ENCODE measurements around the gene NCMAP.

The NCMAP gene

GRCh38 chr1:24558902-24559791 is 3.3 kb downstream of the NCMAP start:
- DNase-seq (ENCODE audit: low spot score): no peak
- ChIA-PET CTCF (interaction anchor here (0.6 kb wide), 1 partner anchor 81 kb away, joined by 4 read pairs; no protein-coding TSS in a partner anchor), POLR2A (ENCODE audit: low non-redundant PET) (no interaction called here)
- no peak for TF ChIP-seq CTCF (conservative IDR thresholded peaks at IDR 0.05; ENCODE audit: low read depth)
- H3K27ac ChIP-seq: no peak overlapping the region

- ChIA-PET POLR2A (ENCODE audit: low non-redundant PET) (interaction anchor here (0.6 kb wide), 1 partner anchor 1967 kb away, joined by 4 read pairs; no protein-coding TSS in a partner anchor), CTCF (interaction anchor here (0.6 kb wide), 1 partner anchor 275 kb away, joined by 4 read pairs; no protein-coding TSS in a partner anchor)
- no peak for DNase-seq (ENCODE audit: low spot score)
- TF ChIP-seq CTCF (conservative IDR thresholded peaks at IDR 0.05; ENCODE audit: low read depth): no peak
- H3K27ac ChIP-seq: no peak overlapping the region
These were observed 4.5 kb downstream of the NCMAP start for GRCh38 chr1:24560361-24560760.

GRCh38 chr1:24562625-24563024 is 6.7 kb downstream of the NCMAP start:
- no peak for TF ChIP-seq CTCF (conservative IDR thresholded peaks at IDR 0.05; ENCODE audit: low read depth)
- DNase-seq (ENCODE audit: low spot score): no peak
- ChIA-PET POLR2A (ENCODE audit: low non-redundant PET) (no interaction called here), CTCF (interaction anchor here (0.7 kb wide), 1 partner anchor 555 kb away, joined by 3 read pairs; no protein-coding TSS in a partner anchor)
- H3K27ac ChIP-seq: no peak overlapping the region

- CTCF ChIA-PET: interaction anchor here (0.7 kb wide), 2 partner anchors 22 to 65 kb away, joined by 3 to 4 read pairs; no protein-coding TSS in a partner anchor
- POLR2A ChIA-PET (ENCODE audit: low non-redundant PET): no interaction called here
- no peak for DNase-seq (ENCODE audit: low spot score)
- TF ChIP-seq CTCF (conservative IDR thresholded peaks at IDR 0.05; ENCODE audit: low read depth): no peak
- H3K27ac ChIP-seq: no peak overlapping the region
These were observed 8.8 kb downstream of the NCMAP start for GRCh38 chr1:24564695-24565094.

- POLR2A ChIA-PET (ENCODE audit: low non-redundant PET): no interaction called here
- CTCF ChIA-PET: interaction anchor here (0.6 kb wide), 1 partner anchor 51 kb away, joined by 3 read pairs; no protein-coding TSS in a partner anchor
- TF ChIP-seq CTCF (conservative IDR thresholded peaks at IDR 0.05; ENCODE audit: low read depth): no peak
- DNase-seq (ENCODE audit: low spot score): no peak
- H3K27ac ChIP-seq: no peak overlapping the region
These were observed 10.5 kb downstream of the NCMAP start for GRCh38 chr1:24566236-24566867.

GRCh38 chr1:24567792-24568388 is 12.0 kb downstream of the NCMAP start:
- ChIA-PET POLR2A (ENCODE audit: low non-redundant PET) (no interaction called here), CTCF (interaction anchor here (0.5 to 0.7 kb wide), 3 partner anchors 20 to 127 kb away, joined by 3 to 5 read pairs (median 3); no protein-coding TSS in a partner anchor)
- no peak for DNase-seq (ENCODE audit: low spot score)
- no peak overlapping the region for H3K27ac ChIP-seq
- no peak for TF ChIP-seq CTCF (conservative IDR thresholded peaks at IDR 0.05; ENCODE audit: low read depth)
